ENCODE results near the gene ASIC5.

DNA sequence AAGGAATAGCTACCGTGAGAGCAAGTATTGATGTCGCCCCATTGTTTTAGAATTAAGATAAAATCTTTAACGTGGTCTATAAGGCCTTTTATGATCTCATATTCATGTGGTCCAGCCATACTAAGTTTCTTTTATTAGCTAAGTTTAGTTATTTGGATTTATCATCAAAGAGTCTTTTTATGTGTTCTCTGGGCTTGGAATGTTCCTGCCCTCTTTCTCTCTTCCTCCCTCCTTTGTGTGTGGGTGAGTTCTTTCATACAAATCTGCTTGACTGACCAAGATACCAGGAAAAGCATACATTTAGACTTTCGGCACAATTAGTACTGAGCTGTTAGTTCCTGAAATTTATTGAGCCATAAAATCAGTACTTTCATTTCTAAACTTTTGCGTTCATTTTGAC lies 48.7 kb upstream of the ASIC5 start:
- no peak for TF ChIP-seq EZH2 (IDR thresholded peaks at IDR 0.05; ENCODE audit: borderline replicate concordance, insufficient read depth, low read depth, low read length, poor library complexity, severe bottlenecking)
- TF ChIP-seq, protein P1, sequence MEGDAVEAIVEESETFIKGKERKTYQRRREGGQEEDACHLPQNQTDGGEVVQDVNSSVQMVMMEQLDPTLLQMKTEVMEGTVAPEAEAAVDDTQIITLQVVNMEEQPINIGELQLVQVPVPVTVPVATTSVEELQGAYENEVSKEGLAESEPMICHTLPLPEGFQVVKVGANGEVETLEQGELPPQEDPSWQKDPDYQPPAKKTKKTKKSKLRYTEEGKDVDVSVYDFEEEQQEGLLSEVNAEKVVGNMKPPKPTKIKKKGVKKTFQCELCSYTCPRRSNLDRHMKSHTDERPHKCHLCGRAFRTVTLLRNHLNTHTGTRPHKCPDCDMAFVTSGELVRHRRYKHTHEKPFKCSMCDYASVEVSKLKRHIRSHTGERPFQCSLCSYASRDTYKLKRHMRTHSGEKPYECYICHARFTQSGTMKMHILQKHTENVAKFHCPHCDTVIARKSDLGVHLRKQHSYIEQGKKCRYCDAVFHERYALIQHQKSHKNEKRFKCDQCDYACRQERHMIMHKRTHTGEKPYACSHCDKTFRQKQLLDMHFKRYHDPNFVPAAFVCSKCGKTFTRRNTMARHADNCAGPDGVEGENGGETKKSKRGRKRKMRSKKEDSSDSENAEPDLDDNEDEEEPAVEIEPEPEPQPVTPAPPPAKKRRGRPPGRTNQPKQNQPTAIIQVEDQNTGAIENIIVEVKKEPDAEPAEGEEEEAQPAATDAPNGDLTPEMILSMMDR (IDR thresholded peaks at IDR 0.05): no peak

All from B cell (primary cell).